ENCODE data around the gene SOX8. TPM values are rescaled to one million over a fixed set of nuclear protein-coding genes. Genes with fewer than 3 reads are reported as not detected.

SOX8 gene
- total RNA-seq, 1 donor from 2014 or later = 0.15 TPM

DNA sequence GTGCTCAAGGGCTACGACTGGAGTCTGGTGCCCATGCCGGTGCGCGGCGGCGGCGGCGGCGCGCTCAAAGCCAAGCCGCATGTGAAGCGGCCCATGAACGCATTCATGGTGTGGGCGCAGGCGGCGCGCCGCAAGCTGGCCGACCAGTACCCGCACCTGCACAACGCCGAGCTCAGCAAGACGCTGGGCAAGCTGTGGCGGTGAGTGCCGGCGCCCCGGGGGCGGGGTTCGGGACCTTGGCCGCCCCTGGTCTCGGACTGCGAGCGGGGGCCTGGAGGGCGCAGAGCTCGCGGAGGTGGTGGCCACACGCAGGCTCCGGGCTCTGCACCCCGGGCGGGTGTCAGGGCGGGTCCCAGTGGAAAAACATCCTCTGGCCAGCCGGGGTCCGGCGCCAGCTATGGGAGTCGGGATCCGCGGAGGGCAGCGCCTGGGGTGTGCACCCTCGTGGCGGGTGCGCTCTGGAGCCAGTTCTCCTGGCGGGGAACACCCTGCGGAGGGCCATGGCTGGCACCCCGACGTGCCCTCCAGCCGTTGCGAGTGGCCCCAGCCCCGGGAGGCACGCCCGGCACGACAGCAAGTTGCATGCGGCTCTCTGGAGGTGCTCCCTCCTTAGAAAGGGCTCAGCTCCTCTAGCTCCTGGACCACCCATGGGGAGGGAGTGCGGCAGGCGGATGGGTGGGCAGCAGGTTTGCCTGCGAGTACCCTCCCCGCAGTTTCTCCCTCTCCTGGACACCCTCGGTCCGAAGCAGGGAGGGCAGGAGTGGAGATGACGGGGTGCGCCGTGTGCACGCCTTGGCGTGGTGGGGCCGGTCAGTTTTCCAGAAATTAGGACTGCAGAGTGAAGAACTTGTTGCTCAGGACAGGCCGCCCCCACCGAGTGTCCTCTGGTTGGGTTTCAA is 824 bp downstream of the SOX8 start:
- Mint-ChIP-seq H3K9me3 (ENCODE audit: low read depth) (no peaks in the 10 kb centered on the region), H3K27me3 (ENCODE audit: low read depth) (peaks cover 22% of the 10 kb centered on the region), H3K27ac (ENCODE audit: unreplicated experiment) (no peak overlapping the region), H3K36me3 (ENCODE audit: low read depth) (no peaks in the 10 kb centered on the region), H3K4me1 (ENCODE audit: low read depth) (peaks cover 6% of the 10 kb centered on the region), H3K4me3 (ENCODE audit: unreplicated experiment) (peak overlapping the region; percentile 31)
- TF ChIP-seq, protein P1, sequence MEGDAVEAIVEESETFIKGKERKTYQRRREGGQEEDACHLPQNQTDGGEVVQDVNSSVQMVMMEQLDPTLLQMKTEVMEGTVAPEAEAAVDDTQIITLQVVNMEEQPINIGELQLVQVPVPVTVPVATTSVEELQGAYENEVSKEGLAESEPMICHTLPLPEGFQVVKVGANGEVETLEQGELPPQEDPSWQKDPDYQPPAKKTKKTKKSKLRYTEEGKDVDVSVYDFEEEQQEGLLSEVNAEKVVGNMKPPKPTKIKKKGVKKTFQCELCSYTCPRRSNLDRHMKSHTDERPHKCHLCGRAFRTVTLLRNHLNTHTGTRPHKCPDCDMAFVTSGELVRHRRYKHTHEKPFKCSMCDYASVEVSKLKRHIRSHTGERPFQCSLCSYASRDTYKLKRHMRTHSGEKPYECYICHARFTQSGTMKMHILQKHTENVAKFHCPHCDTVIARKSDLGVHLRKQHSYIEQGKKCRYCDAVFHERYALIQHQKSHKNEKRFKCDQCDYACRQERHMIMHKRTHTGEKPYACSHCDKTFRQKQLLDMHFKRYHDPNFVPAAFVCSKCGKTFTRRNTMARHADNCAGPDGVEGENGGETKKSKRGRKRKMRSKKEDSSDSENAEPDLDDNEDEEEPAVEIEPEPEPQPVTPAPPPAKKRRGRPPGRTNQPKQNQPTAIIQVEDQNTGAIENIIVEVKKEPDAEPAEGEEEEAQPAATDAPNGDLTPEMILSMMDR (IDR thresholded peaks at IDR 0.05) = no peak
- DNase-seq (ENCODE audit: low spot score) = no peak

DNA sequence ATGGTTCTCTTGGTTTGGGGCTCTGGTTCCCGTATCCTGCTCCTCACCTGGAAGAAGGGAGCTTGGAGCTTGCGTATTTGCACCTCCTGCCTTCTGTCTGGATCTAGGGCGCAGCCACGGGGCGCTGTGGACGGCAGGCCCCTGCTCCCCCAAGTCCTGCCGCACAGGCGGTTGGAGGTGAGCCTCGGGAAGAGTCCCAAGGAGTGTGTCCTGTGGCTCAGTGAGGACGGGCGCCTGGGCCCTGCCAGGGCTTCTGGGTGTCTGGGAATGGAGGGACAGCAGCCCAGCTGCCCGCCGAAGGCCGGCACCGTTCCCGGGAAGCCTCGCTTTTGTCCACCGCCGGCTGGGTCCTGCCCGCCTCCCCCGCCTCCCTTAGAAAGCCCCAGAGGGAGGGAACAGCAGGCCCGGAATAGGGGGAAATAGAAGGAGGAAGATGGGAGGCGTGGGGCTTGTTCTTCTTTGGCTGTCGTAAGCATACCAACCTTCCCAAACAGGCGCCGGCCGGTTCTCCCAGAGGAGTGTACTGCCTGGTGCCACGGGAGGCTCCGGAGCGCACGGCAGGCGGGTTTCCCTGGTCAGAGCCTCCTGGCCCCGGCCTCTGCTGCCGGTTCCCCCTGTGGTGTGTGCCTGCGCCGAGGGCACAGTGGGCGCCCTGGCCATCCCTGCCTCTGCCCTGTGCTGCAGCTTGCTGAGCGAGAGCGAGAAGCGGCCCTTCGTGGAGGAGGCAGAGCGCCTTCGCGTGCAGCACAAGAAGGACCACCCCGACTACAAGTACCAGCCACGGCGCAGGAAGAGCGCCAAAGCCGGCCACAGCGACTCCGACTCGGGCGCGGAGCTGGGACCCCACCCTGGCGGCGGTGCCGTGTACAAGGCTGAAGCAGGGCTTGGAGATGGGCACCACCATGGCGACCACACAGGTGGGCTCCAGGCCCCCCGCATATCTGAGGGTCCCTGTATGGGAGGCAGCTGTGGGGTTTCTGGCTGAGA is 1.8 kb downstream of the SOX8 start:
- H3K4me3 Mint-ChIP-seq (ENCODE audit: unreplicated experiment) = no peak overlapping the region
- H3K9me3 Mint-ChIP-seq (ENCODE audit: low read depth) = no peaks in the 10 kb centered on the region
- no peak for DNase-seq (ENCODE audit: low spot score)
- H3K36me3 Mint-ChIP-seq (ENCODE audit: low read depth) = no peaks in the 10 kb centered on the region
- H3K4me1 Mint-ChIP-seq (ENCODE audit: low read depth) = peaks cover 6% of the 10 kb centered on the region
- H3K27me3 Mint-ChIP-seq (ENCODE audit: low read depth) = peaks cover 21% of the 10 kb centered on the region
- TF ChIP-seq, protein P1 (IDR thresholded peaks at IDR 0.05) = no peak
- no peak overlapping the region for H3K27ac Mint-ChIP-seq (ENCODE audit: unreplicated experiment)

DNA sequence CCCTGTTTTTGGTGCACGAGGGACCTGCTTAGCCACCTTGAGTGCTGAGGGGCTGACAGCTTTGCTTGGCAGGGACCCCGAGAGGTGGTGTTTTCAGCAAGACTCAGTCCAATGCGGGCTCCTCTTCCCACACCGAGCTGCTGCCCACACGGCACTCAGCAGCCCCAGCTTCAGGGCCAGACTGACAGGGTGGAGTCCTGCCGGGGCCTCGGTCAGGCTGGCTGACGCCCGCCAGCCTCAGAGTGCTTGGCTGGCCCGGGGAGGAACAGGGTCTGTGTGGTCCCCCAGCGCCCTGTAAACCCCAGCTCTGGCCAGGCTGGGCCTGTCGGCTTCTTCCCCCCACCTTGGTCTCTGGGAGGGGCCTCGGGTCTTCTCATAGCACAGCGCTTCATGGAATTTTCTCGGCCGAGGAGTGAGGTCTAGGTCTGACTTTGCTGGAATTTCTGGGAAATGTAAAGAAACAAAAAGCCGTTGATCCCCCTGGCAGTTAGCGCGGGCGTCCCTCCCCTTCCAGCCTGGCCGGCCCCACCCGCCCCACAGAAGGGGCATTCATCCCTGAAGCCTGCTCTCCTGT is 2.6 kb downstream of the SOX8 start:
- no peaks in the 10 kb centered on the region for H3K36me3 Mint-ChIP-seq (ENCODE audit: low read depth)
- no peak overlapping the region for H3K4me3 Mint-ChIP-seq (ENCODE audit: unreplicated experiment)
- H3K9me3 Mint-ChIP-seq (ENCODE audit: low read depth) = no peaks in the 10 kb centered on the region
- H3K27ac Mint-ChIP-seq (ENCODE audit: unreplicated experiment) = no peak overlapping the region
- H3K27me3 Mint-ChIP-seq (ENCODE audit: low read depth) = peaks cover 23% of the 10 kb centered on the region
- H3K4me1 Mint-ChIP-seq (ENCODE audit: low read depth) = peaks cover 6% of the 10 kb centered on the region
- DNase-seq (ENCODE audit: low spot score) = no peak
- TF ChIP-seq, protein P1 (IDR thresholded peaks at IDR 0.05) = no peak

DNA sequence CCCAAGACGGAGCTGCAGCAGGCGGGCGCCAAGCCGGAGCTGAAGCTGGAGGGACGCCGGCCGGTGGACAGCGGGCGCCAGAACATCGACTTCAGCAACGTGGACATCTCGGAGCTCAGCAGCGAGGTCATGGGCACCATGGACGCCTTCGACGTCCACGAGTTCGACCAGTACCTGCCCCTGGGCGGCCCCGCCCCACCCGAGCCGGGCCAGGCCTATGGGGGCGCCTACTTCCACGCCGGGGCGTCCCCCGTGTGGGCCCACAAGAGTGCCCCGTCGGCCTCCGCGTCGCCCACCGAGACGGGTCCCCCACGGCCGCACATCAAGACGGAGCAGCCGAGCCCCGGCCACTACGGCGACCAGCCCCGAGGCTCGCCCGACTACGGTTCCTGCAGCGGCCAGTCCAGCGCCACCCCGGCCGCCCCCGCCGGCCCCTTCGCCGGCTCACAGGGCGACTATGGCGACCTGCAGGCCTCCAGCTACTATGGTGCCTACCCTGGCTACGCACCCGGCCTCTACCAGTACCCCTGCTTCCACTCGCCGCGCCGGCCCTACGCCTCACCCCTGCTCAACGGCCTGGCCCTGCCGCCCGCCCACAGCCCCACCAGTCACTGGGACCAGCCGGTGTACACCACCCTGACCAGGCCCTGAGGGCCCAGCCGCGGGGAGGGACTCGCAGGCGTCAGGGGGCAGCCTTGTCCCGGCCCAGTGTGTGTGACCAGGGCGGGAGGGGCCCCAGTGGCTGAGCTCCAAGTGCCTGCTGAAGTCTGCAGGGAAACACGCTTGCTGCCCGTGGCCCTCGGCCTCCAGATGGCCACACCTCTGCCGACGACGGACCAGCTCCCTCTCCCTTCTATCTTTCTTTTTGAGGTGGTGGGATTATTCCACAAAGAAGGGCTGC is 3.4 kb downstream of the SOX8 start:
- Mint-ChIP-seq H3K36me3 (ENCODE audit: low read depth) (no peaks in the 10 kb centered on the region), H3K27ac (ENCODE audit: unreplicated experiment) (no peak overlapping the region), H3K9me3 (ENCODE audit: low read depth) (no peaks in the 10 kb centered on the region), H3K4me3 (ENCODE audit: unreplicated experiment) (no peak overlapping the region), H3K4me1 (ENCODE audit: low read depth) (peaks cover 6% of the 10 kb centered on the region), H3K27me3 (ENCODE audit: low read depth) (peaks cover 23% of the 10 kb centered on the region)
- TF ChIP-seq, protein P1 (IDR thresholded peaks at IDR 0.05) = no peak
- no peak for DNase-seq (ENCODE audit: low spot score)

Measured in chondrocyte (in vitro differentiated cells).